Pons (tissue), 1 donor: Measurements from ENCODE around the gene DGKB.

Experiments used
- DNase-seq: peaks from one replicate; pipeline ENCODE4 v3.0.0-alpha.2; 2016; ENCODE audit warnings: low spot score

DGKB gene

GRCh38 chr7:14457568-14458453, 444.7 kb downstream of the DGKB start:
- DNase-seq: peak; percentile 78

DNA sequence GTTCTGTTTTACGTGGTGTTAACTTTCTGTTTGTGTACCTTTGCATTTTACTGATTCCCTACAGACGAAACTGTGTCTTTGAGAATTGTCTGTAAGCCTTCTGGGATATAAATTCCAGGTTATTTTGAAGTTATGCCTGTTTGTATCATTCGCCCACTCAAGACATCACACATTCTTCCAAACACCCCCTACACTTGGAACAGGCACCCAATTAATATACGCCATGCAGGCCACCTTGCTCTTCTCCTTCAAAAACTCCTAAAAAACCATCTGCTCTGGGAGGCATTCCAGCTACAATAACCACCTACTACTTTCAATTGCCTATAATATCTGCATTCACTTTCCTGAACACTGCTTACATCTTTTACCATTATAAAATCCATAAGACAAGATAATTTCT, 453.3 kb downstream of the DGKB start:
- no peak for DNase-seq

DNA sequence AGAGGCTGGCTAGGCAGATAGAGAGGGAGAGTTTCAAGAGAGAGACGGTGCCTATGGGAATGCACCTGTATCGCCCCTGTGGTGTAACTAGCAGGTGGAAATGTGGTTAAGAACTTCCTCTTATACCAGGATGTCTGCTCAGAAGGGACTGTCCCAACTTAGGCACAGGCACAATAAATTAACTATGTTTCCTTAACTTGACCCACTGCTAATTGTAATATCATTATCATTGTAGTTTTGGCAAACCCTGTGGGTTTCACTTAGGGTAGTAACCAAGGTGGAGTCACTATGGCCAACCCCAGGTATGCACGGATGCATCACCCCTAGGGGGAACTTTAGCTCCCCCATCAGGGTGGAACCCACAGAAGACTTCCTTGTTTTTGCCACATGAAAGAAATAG, 455.7 kb downstream of the DGKB start:
- no peak for DNase-seq

DNA sequence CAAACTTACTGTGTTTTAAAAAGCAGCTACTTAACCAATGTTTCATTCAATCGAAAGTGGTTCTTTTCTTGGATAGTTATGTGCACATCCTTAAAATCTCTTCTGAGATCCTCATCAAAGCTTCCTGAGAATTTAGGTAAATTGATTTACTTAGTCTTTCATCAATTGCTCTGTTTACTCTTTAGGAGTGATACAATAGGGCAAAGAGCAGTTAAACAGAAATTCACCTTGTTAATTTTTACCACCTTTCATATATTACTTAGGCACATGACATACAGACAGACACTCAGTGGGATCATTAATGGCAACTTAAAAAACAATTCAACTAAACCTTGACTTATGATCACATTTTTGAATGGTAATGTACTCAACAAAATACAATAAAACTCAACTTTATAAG, 456.3 kb downstream of the DGKB start:
- no peak for DNase-seq

GRCh38 chr7:14438366-14438765, 464.2 kb downstream of the DGKB start:
- DNase-seq: no peak

GRCh38 chr7:14436878-14437277, 465.7 kb downstream of the DGKB start:
- DNase-seq: no peak

- DNase-seq: no peak
Observed at GRCh38 chr7:14432924-14433323, 469.6 kb downstream of the DGKB start.

GRCh38 chr7:14430926-14431325, 471.6 kb downstream of the DGKB start:
- no peak for DNase-seq

DNA sequence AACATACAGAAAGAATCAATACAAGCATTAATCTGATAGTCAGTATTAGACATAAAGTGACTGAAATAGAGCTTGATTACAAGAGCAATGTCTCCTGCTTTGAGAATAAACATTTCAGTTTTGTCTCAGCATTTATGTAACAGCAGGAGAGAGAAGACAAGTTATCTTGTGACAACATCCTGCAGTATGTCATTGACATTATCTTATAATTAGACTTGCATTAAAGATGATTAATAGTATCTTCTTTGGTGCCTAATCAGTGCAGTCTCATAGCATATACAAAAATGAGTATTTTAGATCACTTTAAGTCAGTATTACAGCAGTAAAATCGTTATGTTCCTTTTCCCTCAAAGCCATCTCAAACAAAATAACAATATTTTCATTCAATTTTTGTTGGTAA, 477.0 kb downstream of the DGKB start:
- no peak for DNase-seq

- no peak for DNase-seq
Observed at GRCh38 chr7:14424675-14425074, 477.9 kb downstream of the DGKB start.

DNA sequence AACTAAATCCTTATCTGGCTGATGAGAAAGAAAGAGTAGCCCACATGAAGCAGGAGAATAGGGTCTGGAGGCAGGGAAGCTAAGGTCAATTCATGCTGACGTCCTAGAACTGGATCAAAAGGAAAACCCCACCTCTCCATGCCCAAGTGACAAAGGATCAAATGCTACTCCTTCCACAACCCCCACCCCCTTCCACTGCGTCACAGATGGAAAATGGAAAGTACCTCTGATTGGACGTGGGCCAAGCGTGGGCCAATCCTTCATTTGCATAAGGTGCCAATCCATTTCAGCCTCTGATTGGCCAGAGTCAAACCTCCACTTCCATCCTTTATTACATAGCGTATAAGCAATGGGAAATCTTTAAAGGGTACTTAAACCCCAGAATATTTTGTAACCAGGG, 481.8 kb downstream of the DGKB start:
- no peak for DNase-seq

DNA sequence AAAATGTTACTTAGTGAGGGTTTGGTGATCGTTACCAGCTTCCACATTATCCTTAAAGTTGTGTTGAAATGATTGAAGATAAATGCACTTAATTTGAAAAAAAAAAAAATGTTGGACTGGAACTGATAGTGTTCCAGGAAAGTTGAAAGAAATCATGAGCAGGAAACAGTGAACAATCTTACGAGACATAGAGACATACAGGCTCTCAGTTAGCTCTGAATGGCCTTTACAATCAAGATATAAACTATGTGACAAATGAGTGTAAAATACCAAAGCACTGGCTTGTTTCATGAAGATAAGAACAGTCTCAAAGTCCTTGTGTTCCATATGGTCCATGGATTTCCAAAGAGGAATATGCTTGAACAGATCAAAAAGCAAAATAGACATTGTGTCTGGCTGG, 483.0 kb downstream of the DGKB start:
- no peak for DNase-seq

GRCh38 chr7:14418633-14419032, 483.9 kb downstream of the DGKB start:
- no peak for DNase-seq

GRCh38 chr7:14414274-14414986, 488.1 kb downstream of the DGKB start:
- DNase-seq: no peak

DNA sequence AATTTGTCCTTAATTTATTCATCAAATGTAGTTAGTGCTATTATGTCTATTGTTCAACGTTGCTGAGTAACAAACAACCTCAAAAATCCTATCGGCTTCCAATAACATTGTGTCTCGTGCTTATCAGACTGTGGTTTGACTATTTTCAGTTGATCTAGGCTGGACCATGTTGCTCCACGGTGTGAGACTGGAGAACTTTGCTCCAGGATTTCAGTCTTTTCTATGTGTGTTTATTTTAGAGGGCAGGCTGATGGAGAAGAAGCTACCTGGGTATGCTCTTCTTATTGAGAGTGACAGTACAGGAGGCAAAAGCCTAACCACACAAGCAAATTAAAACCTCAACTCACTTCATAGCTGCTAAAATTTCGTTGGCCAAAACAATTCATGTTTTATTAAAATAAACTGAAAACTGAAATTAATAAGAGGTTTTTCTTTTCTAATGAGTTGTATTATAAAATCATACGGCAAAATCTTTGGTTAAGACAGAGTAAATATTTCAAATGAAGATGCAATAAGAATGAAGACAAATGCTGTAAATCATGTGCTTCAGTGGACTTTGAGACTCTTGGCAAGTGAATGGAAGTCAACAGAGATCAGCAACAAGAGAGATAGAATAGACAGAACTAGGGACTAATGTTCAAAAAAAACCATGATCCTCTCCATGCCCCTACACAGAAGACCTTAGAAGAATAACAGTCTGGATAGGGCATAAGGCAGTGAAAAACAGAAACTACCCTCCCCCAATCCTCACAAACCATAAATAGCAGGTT, 495.1 kb downstream of the DGKB start:
- no peak for DNase-seq

DNA sequence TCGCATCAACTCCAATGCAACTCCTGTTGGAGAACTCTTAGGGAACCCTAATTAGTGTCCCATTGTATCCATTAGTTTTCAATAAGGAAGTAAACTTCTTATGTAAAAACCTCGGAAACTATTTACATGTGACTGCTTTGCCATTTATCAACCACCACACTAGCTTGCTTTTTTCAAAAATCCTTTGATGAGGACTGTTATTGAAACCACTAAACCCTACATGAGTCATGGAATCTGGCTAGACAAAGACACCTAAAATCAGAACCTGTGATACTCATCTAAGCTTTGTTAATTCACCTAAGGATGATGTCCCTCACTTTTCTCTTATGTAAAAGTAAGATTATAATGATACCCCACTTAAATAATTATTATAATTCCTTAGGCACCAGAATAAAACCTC, 499.0 kb downstream of the DGKB start:
- DNase-seq: no peak

DNA sequence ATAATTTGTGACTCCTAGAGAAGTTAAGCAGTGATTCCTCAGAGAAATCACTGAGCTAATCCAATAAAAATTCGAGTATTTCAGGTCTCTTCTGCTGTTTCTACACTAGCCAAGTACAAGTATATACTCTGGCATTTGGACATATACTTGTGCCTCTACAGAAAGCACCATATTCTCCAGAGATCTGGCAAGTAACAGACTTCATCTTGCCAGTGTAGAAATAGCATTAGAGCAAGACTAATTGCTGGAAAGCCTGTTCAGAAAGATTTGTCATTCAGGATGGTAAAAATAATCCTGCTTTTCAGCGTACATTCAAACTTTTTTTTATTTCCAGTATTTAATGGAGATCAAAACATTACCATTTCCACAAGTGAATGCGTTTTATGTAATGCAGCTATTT, 502.3 kb downstream of the DGKB start:
- DNase-seq: no peak

GRCh38 chr7:14398526-14398925, 504.0 kb downstream of the DGKB start:
- DNase-seq: no peak

GRCh38 chr7:14395860-14396259, 506.7 kb downstream of the DGKB start:
- no peak for DNase-seq

- no peak for DNase-seq
Observed at GRCh38 chr7:14394786-14395185, 507.8 kb downstream of the DGKB start.

GRCh38 chr7:14389595-14389994, 513.0 kb downstream of the DGKB start:
- no peak for DNase-seq

DNA sequence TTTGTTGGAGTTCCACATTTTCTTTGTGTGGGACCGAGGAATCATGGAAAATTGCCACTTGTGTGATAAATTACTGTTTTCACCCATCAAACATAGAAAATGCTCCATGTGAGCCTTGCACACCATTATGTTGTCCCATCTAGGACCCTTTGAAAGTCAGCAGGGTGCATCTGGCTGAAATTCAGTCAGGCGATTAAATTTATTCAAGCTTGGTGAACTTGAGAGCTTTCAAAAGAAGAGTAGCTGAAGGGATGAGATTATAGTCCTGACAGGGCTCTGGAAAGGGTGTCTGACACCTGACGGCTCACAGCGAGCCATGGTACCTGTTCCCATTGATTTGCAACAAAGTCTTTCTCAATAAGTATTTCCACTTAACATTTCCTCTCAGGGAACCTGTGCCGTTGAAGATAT, 513.4 kb downstream of the DGKB start:
- no peak for DNase-seq

- DNase-seq: no peak
Observed at GRCh38 chr7:14385074-14385473, 517.5 kb downstream of the DGKB start.
